ENCODE results near the gene SEL1L3.

GRCh38 chr4:25817059-25817681, 45.6 kb downstream of the SEL1L3 start:
- TF ChIP-seq CTCF (IDR thresholded peaks at IDR 0.05) (no peak), EP300 (IDR thresholded peaks at IDR 0.05) (no peak), POLR2AphosphoS5 (IDR thresholded peaks at IDR 0.05) (no peak), POLR2A (IDR thresholded peaks at IDR 0.05) (no peak)

All from gastroesophageal sphincter (tissue), 3 donors.